ENCODE results near the gene GALNT1.

Gene GALNT1

DNA sequence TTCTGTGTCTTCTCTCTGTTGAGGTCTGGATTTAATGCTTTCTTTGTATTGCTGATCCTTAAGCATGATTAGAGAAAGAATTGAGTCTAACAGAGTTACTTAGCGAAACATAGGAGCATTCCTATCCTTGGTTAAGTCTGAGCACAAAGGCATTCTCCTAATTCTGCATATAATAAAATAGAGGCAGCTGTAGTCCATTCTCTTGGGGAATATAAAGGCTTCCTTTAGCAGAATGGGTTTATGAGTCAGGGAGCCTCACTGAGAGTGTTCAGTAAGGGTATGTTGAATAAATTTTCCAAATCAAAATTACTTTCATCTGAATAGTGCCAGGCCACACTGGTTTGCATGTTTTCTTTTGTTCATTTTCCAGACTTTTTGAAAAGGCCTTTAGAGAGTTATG is 101.5 kb downstream of the GALNT1 start:
- no peak for DNase-seq (ENCODE audit: low read depth)
- H3K4me3 ChIP-seq (ENCODE audit: low read depth, low read length), result no peak overlapping the region
- TF ChIP-seq, protein P1, sequence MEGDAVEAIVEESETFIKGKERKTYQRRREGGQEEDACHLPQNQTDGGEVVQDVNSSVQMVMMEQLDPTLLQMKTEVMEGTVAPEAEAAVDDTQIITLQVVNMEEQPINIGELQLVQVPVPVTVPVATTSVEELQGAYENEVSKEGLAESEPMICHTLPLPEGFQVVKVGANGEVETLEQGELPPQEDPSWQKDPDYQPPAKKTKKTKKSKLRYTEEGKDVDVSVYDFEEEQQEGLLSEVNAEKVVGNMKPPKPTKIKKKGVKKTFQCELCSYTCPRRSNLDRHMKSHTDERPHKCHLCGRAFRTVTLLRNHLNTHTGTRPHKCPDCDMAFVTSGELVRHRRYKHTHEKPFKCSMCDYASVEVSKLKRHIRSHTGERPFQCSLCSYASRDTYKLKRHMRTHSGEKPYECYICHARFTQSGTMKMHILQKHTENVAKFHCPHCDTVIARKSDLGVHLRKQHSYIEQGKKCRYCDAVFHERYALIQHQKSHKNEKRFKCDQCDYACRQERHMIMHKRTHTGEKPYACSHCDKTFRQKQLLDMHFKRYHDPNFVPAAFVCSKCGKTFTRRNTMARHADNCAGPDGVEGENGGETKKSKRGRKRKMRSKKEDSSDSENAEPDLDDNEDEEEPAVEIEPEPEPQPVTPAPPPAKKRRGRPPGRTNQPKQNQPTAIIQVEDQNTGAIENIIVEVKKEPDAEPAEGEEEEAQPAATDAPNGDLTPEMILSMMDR (IDR thresholded peaks at IDR 0.05; ENCODE audit: low read depth, low read length, missing control alignments), result no peak

GRCh38 chr18:35688757-35689156 is 107.2 kb downstream of the GALNT1 start:
- TF ChIP-seq, protein P1 (IDR thresholded peaks at IDR 0.05; ENCODE audit: low read depth, low read length, missing control alignments), result no peak
- no peak overlapping the region for H3K4me3 ChIP-seq (ENCODE audit: low read depth, low read length)
- peak; percentile 10 for DNase-seq (ENCODE audit: low read depth)

GRCh38 chr18:35689728-35690127 is 108.2 kb downstream of the GALNT1 start:
- TF ChIP-seq, protein P1 (IDR thresholded peaks at IDR 0.05; ENCODE audit: low read depth, low read length, missing control alignments), result no peak
- DNase-seq (ENCODE audit: low read depth), result no peak

GRCh38 chr18:35691625-35692024 is 110.1 kb downstream of the GALNT1 start:
- TF ChIP-seq, protein P1 (IDR thresholded peaks at IDR 0.05; ENCODE audit: low read depth, low read length, missing control alignments), result no peak
- no peak overlapping the region for H3K4me3 ChIP-seq (ENCODE audit: low read depth, low read length)
- DNase-seq (ENCODE audit: low read depth), result no peak

More at GRCh38 chr18:35689728-35690127, 108.2 kb downstream of the GALNT1 start:
- H3K4me3 ChIP-seq (ENCODE audit: low read depth, low read length), result no peak overlapping the region

DNA sequence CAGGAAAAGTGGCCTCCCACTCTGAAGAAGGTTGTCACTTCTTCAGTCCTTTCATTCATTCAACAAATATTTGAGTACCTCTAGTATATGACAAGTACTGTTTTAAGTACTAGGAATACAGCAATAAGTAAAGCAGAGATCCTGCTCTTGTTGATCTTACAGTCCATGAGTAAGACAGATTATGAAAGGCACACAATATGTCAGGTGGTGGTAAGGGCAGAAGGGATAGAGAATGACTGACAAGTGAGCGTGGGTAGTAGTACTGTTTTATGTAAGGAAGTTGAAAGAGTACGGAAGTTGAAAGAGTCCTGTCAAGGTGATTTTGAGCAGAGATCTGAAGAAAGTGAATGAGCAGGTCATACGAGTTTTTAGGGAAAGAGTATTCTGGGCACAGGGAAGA is 111.3 kb downstream of the GALNT1 start:
- TF ChIP-seq, protein P1 (IDR thresholded peaks at IDR 0.05; ENCODE audit: low read depth, low read length, missing control alignments), result no peak
- H3K4me3 ChIP-seq (ENCODE audit: low read depth, low read length), result no peak overlapping the region

GRCh38 chr18:35693829-35694228 is 112.3 kb downstream of the GALNT1 start:
- TF ChIP-seq, protein P1 (IDR thresholded peaks at IDR 0.05; ENCODE audit: low read depth, low read length, missing control alignments), result no peak
- DNase-seq (ENCODE audit: low read depth), result no peak
- no peak overlapping the region for H3K4me3 ChIP-seq (ENCODE audit: low read depth, low read length)

More for the DNA sequence above, 111.3 kb downstream of the GALNT1 start:
- no peak for DNase-seq (ENCODE audit: low read depth)

DNA sequence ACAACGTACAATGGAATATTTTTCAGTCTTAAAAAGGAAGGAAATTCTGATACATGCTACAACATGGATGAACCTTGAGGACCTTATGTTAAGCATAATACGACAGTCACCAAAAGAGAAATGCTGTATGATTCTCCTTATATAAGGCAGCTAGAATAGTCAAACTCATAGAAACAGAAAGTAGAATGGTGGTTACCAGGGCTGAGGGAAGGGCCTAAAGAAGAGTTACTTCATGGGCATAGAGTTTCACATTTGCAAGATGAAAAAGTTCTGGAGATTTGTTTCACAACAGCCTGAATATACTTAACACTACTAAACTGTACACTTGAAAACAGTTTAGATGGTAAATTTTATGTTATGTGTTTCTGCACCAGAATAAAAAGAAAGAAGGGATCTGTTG is 113.3 kb downstream of the GALNT1 start:
- no peak for DNase-seq (ENCODE audit: low read depth)
- no peak overlapping the region for H3K4me3 ChIP-seq (ENCODE audit: low read depth, low read length)
- TF ChIP-seq, protein P1 (IDR thresholded peaks at IDR 0.05; ENCODE audit: low read depth, low read length, missing control alignments), result no peak

Measured in GM12864 (cell line).